GM21825 (cell line): ENCODE measurements around the gene CSF3.

ENCODE experiments used
- ATAC-seq: cut with Tn5 transposase; IDR thresholded peaks from one replicate; pipeline ENCODE4 v1.9.1; 2021; ENCODE audit warnings: mild to moderate bottlenecking, moderate library complexity; ENCODE audit not compliant: unreplicated experiment

The CSF3 gene

GRCh38 chr17:40060887-40061608 is 45.8 kb downstream of the CSF3 start:
- ATAC-seq: no peak

DNA sequence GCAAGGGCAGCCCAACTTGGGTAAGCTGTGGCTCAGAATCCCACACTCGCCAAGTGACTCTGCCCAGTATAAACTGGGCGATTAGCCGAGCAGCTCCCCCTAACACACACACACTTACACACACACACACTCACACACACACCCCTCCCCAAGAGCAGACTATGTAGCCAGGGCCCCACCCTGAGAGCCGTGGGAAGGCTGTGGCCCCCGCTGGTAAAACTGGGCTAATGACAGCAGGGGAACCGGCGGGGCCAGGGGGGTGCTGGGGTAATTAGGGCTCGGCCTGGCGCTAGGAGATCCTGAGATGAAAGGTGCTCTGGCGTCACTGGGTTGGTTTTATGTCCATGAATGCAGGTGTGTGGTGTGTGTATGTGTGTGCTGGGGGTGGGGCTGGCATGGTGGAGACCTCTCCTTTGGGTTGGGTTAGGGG is 46.4 kb downstream of the CSF3 start:
- no peak for ATAC-seq

GRCh38 chr17:40062329-40063186 is 47.3 kb downstream of the CSF3 start, which contains the start of gene THRA:
TSS of gene THRA (plus strand) at chr17:40062965. CDS start at chr17:40074489, 11,524 bp downstream.
- peak; percentile 44 for ATAC-seq

DNA sequence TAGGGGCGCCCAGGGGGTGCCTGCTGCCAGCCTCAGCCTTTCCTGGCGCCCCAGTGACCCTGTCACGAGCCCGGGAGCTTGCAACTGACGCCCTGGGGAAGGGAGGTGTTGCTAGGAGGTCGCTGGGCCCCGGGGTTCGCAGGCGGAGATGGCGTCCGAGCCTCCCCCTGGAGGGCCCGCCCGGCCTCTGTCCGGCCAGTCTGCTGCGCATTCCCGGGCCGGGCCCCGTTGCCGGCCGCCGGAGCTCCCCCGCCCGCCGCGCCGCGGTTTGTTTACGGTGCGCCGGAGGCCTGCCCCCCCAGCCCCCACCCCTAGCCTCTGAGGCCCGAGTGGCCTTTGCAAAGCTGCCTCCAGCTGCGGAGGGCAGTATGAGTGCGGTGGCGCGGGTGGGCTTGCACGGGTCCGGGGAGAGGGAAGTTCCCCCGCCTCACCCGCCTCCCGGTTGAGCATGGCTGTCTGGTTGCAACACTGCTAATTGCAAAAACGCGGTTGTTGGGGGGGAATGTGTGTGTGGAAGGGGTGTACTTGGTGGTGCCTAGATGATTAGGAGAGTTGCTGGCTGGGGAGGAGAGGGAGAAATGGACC is 48.0 kb downstream of the CSF3 start:
- peak; percentile 24 for ATAC-seq

- ATAC-seq: no peak
Observed at GRCh38 chr17:40063901-40064531, 48.8 kb downstream of the CSF3 start.

GRCh38 chr17:40064971-40065768 is 49.9 kb downstream of the CSF3 start:
- no peak for ATAC-seq

DNA sequence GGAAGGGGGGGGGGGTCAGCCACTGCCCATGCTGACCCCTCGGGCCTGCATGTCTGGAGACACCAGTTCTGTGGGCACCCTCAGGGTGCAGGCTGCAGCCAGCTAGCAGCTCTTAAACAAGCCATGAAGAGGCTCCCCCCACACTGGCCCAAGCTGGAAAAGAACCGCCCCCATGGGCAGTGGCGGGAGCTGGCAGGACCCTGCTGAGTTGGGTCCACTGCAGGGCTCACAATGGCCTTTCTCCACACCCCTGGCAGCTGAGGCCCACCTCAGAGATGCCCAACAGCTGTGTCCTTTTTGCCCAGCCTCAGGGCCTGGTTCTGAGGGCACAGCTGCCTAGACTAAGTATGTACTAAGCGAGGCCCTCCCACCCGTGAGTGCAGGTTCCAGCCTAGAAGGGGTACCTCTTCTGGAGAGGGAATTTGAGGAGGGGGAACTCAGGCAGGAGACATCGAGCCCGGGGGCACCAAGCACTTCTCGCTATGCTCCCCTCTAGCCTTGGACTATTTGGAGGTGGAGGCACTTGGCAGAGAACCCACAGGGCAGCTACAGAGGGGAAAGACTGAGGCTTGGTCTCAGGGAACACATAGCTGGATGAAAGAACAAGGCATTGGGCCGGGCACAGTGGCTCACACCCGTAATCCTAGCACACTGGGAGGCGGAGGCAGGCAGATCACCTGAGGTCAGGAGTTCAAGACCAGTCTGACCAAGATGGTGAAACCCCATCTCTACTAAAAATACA is 50.7 kb downstream of the CSF3 start:
- ATAC-seq: no peak
